Measurements from ENCODE around the gene PPIF.
"Not testable (repeated sequence)": the region's sequence is repeated elsewhere in the genome, so short reads cannot be mapped to it uniquely, and the experiment has no call there.

The PPIF gene

DNA sequence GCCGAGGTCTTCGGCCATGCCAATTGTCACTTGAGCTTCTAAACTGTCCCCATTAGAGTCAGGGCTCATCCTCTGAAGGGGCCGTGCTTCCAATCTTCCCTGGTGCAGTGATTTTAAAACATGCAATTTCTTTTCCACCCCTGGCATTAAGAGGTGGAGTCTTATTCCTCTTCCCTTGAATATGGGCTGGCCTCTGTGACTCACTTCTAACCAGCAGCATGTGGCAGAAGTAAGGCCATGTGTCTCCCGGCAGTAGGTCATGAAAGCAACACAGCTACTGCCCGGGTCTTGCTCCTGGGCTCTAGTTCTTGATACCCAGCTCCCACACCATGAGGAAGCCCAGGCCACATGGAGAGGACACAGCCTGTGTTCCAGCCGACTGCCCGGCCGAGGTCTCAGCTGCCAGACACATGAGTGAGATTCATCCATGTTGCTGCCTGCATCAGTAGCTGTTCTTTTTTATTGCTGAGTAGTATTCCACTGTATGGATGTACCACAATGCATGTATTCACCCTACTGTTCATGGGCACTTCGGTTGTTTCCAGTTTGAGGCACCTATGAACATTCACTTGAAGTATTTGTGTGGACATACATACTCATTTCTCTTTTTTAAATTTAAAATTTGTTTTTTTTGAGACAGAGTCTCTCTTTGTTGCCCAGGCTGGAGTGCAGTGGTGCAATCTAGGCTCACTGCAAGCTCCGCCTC is 14.5 kb upstream of the PPIF start:
- not testable (repeated sequence) for FAIRE-seq

DNA sequence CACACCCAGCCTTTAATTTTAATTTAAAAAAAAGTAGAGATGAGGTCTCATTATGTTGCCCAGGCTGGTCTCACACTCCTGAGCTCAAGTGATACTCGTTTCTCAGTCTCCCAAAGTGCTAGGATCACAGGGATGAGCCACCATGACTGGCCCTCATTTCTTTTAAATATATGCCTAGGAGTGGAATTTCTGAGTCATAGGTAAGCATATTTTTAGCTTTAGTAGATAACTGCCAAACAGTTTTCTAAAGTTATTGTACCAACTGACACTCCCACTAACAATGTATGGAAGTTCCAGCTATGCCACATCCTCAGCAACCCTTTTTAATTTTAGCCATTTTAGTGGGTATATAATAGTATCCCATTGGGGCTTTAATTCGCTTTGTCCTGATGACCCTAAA is 13.8 kb upstream of the PPIF start:
- FAIRE-seq: no peak

DNA sequence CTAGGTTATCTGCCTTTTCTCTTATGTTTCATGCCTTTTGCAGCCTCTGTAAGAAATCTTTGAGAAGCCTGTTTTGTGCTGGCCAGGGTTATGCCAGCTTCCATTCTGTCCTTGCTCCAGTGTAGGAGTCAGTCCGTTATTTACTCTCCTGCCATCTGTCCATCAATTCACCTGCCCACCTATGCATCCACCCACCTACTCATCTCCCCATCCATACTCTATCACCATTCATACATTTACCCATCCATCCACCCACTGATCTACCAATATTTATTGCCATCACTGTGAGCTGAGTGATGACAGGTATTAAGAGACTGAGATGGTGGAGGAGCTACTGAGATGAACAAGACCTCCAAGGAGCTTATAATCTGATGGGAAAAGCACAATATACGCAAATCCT is 12.7 kb upstream of the PPIF start:
- FAIRE-seq: no peak

DNA sequence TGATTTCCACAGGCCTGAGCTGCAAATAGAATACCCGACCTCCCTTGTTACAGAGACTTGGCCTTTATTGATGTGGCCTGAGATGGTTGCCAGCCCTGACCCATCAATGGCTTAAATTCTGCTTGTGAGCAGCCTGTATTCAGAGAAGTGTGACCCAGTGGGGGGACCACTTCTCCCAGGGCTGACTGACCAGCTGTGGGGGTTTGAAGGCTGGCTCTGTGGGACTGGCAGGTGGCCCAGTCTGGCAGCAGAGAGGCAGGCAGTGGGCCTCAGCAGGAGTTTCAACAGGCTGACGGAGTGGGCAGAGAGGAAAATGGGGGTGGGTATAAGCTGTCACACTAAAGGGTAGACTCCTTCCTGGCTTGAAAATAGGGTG is 12.2 kb upstream of the PPIF start:
- FAIRE-seq: no peak

DNA sequence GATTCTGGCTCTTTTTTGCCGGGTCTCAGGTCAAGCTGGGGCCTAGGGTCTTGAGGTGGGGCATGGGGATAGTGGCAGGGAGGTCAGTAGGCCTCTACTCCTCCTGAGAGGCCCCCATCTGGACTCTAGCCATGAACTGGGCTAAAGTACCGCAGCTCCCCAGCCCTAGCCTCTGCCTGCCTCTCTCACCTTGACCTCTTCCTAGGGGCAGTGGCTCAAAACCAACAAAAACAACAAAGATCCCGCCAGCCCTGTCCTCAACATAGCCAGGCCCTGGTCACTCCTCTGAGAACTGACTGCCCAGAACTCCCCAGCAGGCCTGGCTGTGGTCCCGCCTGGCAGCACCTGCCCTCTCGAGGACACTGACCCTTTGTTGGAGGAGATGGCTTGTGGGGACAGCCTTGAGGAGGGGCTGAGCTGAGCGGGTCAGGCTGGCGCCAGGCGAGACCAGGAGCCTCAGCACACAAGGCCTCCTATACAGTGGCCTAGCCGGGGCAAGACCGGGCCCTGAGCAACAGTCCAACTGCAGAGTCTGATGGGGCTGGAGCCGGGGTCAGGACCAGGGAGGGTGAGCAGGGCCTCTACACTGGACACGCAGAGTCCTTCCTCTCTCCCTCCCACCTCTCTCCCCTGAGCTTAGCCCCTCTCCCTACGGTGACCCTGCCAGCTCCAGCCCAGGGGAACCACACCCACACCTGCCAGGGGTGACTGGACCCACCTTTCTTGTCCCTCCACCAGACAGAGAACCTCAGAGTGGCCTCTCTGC is 11.6 kb upstream of the PPIF start:
- FAIRE-seq: no peak

DNA sequence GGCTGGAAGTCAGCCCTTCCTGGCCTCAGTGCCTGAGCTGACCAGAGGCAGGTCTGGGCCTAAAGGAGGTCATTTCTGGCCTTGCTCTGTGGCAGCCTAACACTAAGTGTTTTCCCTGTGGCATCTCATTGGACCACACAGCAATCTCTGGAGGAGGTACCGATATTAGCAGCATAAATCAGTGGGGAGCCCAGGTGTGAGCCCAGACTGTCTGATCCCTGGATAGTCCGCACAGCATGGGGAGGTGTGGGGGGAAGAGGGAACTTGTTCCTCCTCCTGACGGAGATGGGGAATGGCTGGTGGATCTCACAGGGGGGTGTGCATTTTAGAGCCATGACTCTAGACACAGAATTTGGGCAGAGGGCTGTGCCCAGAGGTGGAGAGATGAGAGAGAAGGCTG is 11.0 kb upstream of the PPIF start:
- FAIRE-seq: no peak

DNA sequence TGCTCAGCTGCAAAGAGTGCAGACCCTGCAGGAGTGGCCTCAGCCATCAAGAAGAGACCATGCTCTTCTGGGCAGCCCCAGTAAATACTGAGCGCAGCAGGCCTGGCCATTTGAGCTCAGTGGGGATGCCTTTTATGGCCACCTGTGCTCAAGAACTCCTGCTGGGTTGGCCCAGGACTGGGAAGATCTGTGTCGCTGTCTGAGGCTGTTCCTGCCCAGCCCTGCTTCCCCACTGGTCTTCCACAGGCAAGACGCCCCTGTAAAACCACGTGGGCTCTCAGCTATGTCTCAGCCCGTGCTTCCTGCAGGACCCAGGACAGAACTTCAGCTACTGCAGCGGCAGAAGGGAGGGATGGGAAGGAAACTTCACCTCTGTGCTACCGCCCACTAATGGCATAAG is 10.5 kb upstream of the PPIF start:
- FAIRE-seq: no peak

DNA sequence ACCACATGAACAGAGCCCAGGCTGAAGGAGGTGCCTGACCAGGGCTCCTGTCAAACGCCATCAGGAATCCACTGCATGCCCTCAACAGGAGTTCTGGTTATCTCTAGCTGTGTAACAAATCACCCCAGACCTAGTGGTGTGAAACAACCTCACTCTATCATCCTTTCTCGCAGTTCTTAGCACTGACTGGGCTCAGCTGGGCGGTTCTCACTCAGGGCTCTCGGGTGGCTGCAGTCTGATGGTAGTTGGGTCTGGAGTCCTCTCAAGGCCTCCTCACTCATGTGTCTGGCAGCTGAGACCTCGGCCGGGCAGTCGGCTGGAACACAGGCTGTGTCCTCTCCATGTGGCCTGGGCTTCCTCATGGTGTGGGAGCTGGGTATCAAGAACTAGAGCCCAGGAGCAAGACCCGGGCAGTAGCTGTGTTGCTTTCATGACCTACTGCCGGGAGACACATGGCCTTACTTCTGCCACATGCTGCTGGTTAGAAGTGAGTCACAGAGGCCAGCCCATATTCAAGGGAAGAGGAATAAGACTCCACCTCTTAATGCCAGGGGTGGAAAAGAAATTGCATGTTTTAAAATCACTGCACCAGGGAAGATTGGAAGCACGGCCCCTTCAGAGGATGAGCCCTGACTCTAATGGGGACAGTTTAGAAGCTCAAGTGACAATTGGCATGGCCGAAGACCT is 9.3 kb upstream of the PPIF start:
- FAIRE-seq: not testable (repeated sequence)

DNA sequence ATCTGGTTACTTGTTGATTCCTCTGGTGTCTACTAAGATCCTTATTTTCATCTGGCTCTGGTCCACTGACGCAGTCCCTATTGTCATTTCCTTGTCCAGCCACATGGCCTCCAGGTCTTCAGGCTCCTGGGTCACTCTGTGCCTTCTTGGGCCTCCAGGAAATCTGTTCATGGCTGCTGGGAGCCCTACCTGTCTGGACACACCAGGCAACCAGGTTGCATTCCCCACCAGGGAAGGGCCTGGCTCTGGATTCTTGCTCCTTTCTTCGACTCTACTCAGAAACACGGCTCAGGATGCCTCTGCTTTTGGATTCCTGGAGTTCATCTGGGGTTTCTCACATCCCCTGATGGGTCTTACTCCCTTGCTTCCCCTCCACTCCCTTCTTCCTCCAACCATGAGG is 8.0 kb upstream of the PPIF start:
- FAIRE-seq: no peak

DNA sequence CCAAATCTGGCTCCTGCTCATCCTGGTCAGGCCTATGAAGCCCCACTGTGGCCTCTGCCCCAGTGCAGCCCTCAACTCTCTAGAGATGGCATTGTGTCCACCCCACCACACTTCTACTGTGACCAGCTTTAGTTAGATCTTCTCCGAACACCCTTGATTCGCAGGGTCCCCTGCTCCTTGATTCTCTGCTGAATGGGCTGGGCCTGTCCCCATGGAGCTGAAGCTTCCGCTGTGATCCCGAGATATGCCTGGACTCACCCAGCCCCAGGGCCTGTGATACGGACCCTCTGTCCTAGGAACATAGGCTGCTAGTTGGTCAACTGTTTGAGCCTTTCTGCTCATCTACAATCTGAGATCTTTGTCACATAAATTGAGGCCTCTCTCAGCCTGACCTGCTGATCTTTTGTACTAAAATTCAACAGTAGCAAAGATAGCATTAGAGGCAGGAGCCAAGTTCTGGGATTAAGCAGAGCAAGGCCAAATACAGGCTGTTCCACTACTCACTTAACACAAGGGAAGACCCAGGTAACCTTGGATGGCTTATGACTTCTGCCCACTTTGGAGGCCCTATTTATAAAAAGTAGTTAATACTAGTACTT is 6.5 kb upstream of the PPIF start:
- FAIRE-seq: no peak

DNA sequence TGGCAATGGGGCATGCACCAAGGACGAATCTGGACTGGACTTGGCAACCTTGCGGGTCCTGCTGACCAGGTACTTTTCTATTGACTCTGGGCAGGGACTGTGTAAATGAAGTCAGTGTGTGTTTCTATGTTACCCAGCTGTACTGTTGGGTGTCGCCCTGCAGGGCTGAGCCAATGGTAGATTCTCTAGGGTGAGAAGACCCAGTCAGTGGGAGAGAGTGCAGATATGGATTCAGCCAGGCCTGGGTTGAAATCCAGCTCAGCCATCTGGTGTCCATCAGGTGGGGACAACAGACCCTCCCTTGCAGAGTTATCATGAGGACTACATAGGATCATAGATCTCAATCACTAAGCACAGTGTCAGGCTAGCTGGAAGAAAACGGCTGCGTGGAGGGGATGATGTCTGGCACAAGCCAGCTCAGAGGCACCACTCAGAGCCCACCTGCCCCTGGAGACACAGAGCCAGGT is 4.9 kb upstream of the PPIF start:
- no peak for FAIRE-seq

DNA sequence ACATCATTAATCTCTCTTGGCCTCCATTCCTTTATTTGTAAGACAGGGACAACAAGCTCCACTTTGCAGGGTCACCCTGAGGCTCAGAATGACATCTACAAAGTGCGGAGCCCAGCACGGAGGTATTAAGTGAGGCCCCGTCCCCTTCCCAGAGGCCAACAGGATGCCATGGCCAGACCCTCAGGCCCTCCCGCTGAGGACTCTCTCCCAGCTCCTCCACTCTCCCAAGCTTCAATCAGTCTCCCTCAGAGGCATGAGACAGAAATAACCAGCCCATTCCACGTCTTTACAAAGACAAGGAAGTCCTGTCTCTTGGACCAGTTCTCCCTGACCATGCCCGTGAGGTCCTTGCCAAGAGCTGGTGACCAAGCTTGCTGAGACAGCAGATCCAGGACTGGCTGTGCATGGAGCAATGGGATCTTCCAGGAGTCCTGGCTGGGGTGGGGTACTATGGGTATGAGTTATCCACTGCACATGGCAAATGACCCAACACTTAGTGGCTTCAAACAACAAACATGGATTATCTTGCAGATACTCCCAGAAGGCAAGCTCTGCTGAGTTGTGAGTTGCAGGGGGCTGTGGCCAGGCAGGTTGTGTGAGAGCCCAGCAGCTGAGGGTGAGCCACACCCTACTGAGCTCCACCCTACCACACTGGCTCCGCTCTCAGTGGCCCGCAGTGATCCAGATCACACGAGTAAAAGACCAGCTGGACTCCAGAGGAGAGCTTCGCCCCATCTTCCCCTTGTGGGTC is 4.3 kb upstream of the PPIF start:
- FAIRE-seq: no peak

DNA sequence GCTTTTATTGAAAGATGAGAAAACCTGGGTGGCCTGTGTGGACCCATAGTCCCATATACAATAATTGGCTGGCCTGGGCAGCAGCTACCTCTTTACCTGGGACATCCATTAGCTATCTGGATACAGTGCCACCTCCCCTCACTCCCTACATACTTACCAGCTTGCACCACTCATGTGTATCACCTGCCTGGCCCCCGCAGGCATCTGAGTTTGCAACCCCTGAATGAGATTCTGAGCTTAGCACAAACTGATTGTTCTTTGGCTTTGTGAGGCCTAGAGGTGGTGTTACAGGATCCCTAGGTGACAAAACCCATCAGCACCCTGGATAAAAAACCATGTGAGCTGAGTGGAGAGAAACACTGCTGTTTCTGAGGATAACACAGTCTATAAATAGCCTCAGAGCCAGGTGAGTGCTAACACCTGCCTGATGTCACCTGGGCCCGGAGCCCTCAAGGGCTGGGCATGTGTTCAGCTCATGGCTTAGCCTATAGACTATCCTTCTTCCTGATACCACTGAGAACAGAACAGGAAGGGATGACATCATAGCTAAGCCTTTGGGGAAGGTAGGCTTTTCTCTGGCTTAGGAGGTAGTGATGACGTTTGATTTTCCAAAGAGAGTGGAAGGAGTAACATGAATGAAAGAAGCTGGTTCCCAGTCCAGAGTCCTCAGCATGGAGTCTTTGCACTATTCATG is 2.6 kb upstream of the PPIF start:
- no peak for FAIRE-seq

DNA sequence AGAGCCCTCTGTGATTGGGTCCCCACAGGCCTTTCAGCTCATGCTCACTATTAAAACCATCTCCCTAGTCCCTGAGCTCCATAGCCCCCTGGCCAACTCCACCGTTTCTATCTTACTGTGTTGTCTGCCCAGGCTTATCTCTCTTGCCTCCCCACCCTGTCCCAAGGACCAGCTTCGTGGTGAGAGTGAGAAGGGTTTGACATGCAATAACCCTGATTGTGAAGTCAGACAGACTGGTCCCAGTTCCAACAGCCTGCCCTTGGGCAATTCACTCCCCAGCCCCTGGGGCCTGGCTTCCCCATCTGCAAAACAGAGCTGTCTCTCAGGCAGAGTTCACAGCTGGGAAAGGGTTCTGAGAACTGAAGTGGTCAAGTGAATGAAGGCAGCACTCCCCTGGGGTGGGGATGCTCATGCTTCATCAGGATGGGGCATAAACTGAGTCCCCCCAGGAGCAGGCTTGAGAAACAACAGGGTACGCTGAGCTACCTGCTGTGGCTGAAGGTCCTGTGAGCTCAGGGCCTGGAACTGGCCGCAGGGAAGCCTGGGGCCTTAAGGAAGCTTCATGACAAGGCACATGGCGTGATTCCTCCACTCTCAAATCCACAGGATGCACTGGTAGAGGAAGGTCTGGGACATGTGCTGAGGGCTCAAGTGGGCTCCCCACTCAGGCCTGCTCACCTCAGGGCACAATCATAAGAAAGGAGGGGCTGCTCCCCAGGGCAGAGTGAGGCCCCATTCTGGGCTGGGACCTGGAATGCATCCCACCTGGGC is 1.8 kb upstream of the PPIF start:
- no peak for FAIRE-seq

DNA sequence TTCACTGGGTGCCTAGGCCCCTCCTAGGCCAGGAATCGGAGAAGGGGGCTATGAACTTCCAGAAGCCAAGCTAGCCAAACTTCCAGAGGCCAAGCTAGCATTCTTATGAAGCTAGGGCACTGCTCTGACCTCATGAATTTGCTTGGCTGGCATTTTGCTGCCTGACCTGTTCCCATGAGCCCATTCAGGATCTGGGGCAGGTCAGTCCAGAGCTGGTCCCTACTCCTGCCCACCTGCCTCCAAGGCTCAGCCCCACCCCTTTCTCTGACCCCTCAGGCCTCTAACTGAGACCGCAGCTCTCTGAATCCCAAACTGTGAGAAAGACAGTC is 1.3 kb upstream of the PPIF start:
- no peak for FAIRE-seq

DNA sequence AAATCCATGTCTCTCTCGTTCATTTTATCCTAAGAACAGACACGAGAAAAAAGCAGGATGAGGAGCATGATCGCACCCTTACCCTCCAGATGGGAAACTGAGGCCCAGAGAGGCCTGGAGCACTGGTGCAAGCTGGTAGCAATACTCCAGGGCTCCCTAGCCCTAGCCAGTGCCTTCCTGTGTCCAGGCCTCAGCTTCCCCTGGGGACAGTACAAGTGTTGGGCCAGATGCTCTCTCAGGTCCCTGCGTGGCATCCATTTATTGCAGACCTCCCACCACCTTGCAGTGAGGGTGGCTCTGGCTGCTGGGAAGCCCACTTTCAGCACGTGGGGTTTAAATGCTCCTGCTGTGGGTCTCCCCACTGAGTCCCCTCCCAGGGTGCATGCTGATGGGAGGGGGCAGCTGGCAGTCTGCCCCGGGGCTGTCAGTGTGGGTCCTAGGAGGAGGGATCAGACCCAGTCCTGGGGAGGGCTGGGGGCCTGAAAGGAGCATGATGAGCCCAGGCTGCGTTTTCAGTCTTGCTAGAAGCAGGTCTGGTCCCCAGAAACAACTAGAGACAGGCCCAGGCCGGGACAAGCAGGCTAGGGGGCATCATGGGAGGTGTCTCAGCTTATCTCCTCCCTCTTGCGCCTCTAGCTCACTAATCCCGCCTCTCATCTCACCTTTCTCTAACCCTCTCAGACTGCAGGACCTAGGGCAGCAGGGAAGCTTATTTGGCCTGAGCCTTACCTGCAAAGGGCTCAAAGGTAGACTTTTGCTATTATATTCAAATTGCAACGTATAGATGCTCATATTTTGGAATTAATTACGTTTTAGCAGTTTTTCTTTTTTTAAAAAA is 662 bp upstream of the PPIF start:
- no peak for FAIRE-seq

DNA sequence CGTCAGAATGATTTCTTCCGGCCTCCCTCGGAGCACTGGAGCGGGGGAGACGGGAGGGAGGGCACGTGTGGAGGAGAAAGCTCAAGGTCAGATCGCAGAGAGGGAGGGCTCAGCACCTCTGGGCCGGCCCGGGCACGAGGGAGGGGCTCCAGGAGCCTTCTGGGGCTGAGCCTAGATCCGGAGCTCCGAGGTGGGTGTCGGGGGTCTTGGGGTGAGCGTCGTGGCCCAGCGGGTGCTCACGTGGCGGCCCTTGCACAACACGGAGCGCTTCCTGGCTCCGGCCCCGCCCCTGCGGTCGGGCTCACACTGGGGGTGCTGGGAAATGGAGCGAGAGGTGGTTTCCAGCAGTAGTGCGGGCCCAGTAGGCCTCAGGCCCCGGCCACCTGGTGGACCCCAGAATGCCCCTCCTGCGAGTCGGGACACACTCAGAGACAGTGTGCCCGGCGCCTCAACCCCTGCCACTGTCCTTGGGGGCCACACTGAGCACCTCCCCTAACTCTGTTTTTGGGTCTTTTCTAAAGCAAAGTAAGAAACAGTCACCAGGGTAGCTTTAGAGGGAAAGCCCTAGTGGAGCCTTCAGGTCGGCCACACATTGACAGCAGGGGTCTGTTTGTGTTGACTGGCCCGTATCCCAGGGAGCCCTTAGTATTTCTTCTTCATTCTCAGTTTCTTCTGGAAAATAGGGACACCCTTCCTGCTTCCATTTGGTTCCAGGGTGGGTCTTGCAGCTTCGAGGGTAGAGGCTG is 798 bp downstream of the PPIF start:
- no peak for FAIRE-seq

DNA sequence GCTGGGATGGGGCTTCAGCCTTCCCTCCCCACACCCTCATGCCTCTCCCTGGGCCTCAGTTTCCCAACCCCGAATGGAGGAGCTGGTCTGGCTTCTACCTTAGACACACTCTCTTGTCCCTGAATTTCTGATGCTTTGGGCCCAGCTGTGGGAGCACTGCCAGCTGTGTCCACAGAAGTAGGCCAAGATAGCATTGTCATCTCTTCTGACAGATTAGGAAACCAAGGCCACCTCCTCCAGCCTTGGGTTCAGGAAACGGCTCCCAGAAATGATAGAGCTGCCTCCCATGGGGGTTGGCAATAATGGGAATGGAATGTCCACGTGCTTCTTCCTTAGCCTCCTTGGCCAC is 1.3 kb downstream of the PPIF start:
- no peak for FAIRE-seq

DNA sequence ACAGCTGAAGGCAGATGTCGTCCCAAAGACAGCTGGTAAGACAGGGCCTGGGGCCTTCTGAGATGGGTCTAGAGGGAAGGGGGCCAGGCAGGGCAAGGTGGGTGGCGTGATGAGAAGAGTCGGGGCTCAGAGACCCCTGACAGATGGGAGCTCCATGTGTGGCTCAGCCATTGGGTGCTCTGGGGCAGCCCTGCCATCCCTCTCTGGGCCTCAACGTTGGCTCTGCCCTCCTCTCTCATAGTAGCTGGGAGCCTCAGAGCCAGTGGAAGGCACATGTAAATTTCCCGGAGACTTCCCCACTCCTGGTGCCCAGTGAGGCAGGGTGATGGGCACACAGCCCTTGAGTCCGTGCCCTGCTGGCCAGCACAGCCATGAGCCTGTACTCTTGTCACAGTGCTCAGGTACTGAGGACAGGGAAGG is 1.8 kb downstream of the PPIF start:
- no peak for FAIRE-seq

Data from colon (tissue), 2 donors.